Activated T-helper 2 cell treated with anti-CD3 and anti-CD28 coated beads, Interferon-gamma antibody, Interleukin-2, Interleukin-4, amounts not matched to agents 10 μg/mL and 5 μg/mL and 100 μg/mL, durations not matched to agents 14 hours and 24 hours and 36 hours (primary cell): ENCODE results near the gene ARHGEF40. TPM values are rescaled to one million over a fixed set of nuclear protein-coding genes. Genes with fewer than 3 reads are reported as not detected.
A peak's percentile ranks its signal among the peaks of the same experiment; 100 is the strongest.

Source experiments
- DNase-seq: peaks from one replicate; pipeline ENCODE4 v3.0.0; 2021; ENCODE audit warnings: low spot score
- H3K27ac Mint-ChIP-seq: one replicate; pipeline ENCODE4 v1.8.0; 2021; ENCODE audit warnings: mixed read lengths
- H3K27me3 Mint-ChIP-seq: one replicate; pipeline ENCODE4 v1.8.0; 2021; ENCODE audit warnings: low read depth, mixed read lengths
- H3K36me3 Mint-ChIP-seq: one replicate; pipeline ENCODE4 v1.8.0; 2021; ENCODE audit warnings: low read depth, mixed read lengths
- H3K4me1 Mint-ChIP-seq: one replicate; pipeline ENCODE4 v1.8.0; 2021; ENCODE audit warnings: low read depth, mixed read lengths
- H3K4me3 Mint-ChIP-seq: one replicate; pipeline ENCODE4 v1.8.0; 2021; ENCODE audit warnings: low read depth, mild to moderate bottlenecking, moderate library complexity, mixed read lengths
- H3K9me3 Mint-ChIP-seq: one replicate; pipeline ENCODE4 v1.8.0; 2021; ENCODE audit warnings: mixed read lengths
- intact Hi-C: fragments of 100-400 bp; cut with micrococcal nuclease; formaldehyde crosslinking; loops from one replicate; pipeline ENCODE4 v1.15.1; 2023
- total RNA-seq: library from RNA; stranded (reverse); gene quantifications from 2 replicates; pipeline ENCODE4 v1.2.3, GENCODE V29; 2022

The ARHGEF40 gene
- total RNA-seq, 1 donor from 2014 or later = 0.05 TPM

- Mint-ChIP-seq H3K9me3 (no peaks in the 10 kb centered on the region), H3K36me3 (no peaks in the 10 kb centered on the region), H3K27ac (no peak overlapping the region), H3K27me3 (no peaks in the 10 kb centered on the region), H3K4me3 (no peak overlapping the region), H3K4me1 (peaks cover 10% of the 10 kb centered on the region)
- intact Hi-C loops = no loop called here
- no peak for DNase-seq
Measured at GRCh38 chr14:21084396-21084795, 14.3 kb downstream of the ARHGEF40 start.

DNA sequence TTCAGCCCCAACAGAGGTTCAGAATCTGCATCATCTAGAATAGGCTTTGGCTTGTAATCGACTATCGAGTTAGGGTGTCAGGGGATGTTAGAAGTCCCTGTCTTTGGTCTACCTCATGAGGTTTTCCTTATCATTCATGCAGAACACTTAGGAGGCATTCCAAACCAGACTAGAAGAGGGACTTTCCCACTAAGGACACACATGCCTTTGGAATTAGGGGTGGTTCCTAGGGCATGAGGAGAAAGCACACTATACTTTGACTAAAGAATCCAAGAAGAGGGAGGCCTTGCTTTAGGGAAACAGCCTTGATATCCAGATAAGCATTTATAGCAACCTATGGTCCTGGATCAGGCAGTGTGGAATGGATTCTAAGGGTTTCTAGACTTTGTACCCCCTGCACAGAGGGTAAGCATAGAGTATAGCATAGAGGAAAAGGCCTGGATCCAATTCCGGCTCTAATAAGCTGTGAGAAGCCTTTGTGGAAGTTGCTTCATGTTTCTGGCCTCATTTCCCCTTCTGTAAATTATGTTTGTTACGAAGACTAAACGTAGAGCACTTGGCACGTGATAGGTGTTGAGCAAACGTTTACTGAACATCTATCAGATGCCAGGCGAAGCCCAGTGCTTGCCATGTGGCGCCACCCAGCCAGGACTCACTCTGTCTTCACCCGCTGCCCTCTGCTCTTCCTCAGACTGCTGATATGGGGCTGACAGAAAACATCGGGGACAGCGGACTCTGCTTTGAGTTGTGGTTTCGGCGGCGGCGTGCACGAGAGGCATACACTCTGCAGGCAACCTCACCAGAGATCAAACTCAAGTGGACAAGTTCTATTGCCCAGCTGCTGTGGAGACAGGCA lies 15.1 kb downstream of the ARHGEF40 start:
- Mint-ChIP-seq H3K4me1 (peaks cover 10% of the 10 kb centered on the region), H3K4me3 (no peak overlapping the region), H3K9me3 (no peaks in the 10 kb centered on the region), H3K36me3 (no peaks in the 10 kb centered on the region), H3K27ac (no peak overlapping the region), H3K27me3 (no peaks in the 10 kb centered on the region)
- DNase-seq = no peak
- intact Hi-C loops = no loop called here

- no peaks in the 10 kb centered on the region for H3K9me3 Mint-ChIP-seq
- H3K27ac Mint-ChIP-seq = no peak overlapping the region
- intact Hi-C loops = loop anchor here (1.0 kb wide), 1 partner anchor 16 kb away; no protein-coding TSS in a partner anchor
- H3K36me3 Mint-ChIP-seq = peaks cover 5% of the 10 kb centered on the region
- no peak overlapping the region for H3K4me3 Mint-ChIP-seq
- no peaks in the 10 kb centered on the region for H3K27me3 Mint-ChIP-seq
- H3K4me1 Mint-ChIP-seq = peaks cover 10% of the 10 kb centered on the region
- no peak for DNase-seq
Measured at GRCh38 chr14:21086908-21087293, 16.8 kb downstream of the ARHGEF40 start.

DNA sequence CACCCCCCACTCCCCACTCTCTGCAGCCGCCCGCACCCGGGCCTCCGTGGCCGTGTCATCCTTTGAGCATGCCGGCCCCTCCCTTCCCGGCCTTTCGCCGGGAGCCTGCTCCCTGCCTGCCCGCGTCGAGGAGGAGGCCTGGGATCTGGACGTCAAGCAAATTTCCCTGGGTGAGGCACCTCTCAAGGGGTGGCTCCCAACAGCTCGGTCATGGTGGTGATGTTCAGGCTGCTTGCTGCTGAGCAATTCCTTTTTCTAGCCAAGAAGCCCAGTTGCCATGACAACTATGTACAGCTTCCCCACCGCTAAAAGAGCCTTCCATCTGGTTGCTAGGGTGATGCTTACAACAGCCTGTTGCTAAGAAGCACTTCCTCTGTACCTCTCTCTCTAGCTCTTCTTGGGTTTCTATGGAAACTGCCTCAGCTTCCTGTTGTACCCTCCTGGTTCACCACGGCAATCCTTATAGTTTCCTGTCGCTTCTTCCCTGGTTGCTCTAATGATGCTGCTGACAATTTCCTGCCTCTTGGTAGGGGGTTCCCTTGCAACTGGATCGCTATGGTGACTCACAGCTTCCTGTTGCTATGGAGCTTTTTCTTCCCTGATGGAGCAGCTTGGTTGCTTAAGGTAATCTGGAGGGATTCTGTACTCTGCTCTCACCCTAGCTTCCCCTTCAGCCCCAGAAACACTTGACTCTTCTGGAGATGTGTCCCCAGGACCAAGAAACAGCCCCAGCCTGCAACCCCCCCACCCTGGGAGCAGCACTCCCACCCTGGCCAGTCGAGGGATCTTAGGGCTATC lies 17.4 kb downstream of the ARHGEF40 start:
- intact Hi-C loops = loop anchor here (1.0 kb wide), 1 partner anchor 16 kb away; no protein-coding TSS in a partner anchor
- Mint-ChIP-seq H3K4me1 (peaks cover 10% of the 10 kb centered on the region), H3K9me3 (no peaks in the 10 kb centered on the region), H3K27me3 (no peaks in the 10 kb centered on the region), H3K36me3 (peaks cover 7% of the 10 kb centered on the region), H3K27ac (no peak overlapping the region), H3K4me3 (no peak overlapping the region)
- DNase-seq = peak; percentile 71

- peaks cover 5% of the 10 kb centered on the region for H3K27me3 Mint-ChIP-seq
- DNase-seq = no peak
- H3K9me3 Mint-ChIP-seq = no peaks in the 10 kb centered on the region
- intact Hi-C loops = no loop called here
- peak overlapping the region; percentile 40 for H3K27ac Mint-ChIP-seq
- peaks cover 8% of the 10 kb centered on the region for H3K36me3 Mint-ChIP-seq
- peaks cover 13% of the 10 kb centered on the region for H3K4me1 Mint-ChIP-seq
- no peak overlapping the region for H3K4me3 Mint-ChIP-seq
Measured at GRCh38 chr14:21088687-21089086, 18.6 kb downstream of the ARHGEF40 start.

- H3K36me3 Mint-ChIP-seq = peaks cover 8% of the 10 kb centered on the region
- intact Hi-C loops = no loop called here
- peaks cover 13% of the 10 kb centered on the region for H3K4me1 Mint-ChIP-seq
- H3K27me3 Mint-ChIP-seq = peaks cover 5% of the 10 kb centered on the region
- no peak overlapping the region for H3K27ac Mint-ChIP-seq
- DNase-seq = no peak
- H3K4me3 Mint-ChIP-seq = no peak overlapping the region
- no peaks in the 10 kb centered on the region for H3K9me3 Mint-ChIP-seq
Measured at GRCh38 chr14:21089271-21089670, 19.2 kb downstream of the ARHGEF40 start.

DNA sequence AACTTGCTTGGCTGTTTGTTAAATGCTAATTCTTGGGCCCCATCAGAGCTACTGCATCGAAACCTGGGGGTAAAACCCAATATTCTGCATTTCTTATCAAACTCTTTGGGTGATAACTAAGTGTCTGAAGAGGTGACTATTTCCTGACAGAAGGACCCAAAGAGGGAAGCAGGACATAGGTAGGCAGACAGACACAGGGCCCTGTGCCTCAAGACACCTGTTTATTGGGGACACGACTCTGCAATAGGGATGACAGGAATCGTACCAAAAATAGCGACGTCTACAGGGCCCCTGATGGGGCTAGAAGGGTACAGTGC lies 19.7 kb downstream of the ARHGEF40 start:
- peaks cover 13% of the 10 kb centered on the region for H3K4me1 Mint-ChIP-seq
- no peak overlapping the region for H3K4me3 Mint-ChIP-seq
- H3K9me3 Mint-ChIP-seq = no peaks in the 10 kb centered on the region
- peaks cover 8% of the 10 kb centered on the region for H3K36me3 Mint-ChIP-seq
- intact Hi-C loops = no loop called here
- H3K27ac Mint-ChIP-seq = no peak overlapping the region
- no peak for DNase-seq
- peaks cover 5% of the 10 kb centered on the region for H3K27me3 Mint-ChIP-seq

DNA sequence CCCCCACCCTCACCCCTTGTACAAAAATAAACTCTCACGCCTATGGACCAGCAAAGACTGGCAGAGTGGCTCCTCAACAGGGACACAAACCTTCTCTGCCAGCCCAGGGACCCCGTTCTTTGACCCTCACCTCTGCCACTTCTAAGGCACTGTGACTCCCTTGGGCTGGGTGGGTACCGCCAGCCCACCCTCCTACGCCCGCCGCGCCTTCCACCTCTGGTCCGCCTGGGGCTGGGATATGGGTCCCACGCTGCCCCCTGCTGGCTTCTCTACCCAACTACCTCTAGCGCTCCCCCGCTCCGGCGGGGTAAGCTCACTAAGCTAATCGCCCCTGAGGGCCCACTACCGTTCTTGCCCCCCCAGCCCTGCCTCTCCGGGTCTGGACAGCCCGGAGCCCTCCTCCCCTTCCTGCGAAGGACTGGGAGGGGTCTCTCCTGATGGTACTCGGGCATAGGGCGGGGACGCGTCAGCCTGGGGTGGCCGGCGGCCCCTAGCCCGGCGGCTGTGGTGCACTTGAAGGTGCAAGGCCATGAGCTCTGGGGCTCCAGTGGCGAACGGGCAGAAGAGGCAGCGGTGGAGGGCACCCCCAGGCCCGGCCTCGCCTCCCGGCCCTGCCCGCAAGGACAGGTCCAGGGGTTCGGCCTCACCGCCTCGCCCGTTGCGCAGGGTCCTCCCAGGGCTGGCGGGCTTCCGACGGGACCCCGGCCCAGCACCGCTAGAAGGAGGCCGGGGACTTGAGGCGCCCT lies 20.3 kb downstream of the ARHGEF40 start:
- no peak for DNase-seq
- Mint-ChIP-seq H3K36me3 (peaks cover 8% of the 10 kb centered on the region), H3K27me3 (peaks cover 6% of the 10 kb centered on the region), H3K4me3 (no peak overlapping the region), H3K27ac (no peak overlapping the region), H3K4me1 (peaks cover 13% of the 10 kb centered on the region), H3K9me3 (no peaks in the 10 kb centered on the region)
- intact Hi-C loops = no loop called here

DNA sequence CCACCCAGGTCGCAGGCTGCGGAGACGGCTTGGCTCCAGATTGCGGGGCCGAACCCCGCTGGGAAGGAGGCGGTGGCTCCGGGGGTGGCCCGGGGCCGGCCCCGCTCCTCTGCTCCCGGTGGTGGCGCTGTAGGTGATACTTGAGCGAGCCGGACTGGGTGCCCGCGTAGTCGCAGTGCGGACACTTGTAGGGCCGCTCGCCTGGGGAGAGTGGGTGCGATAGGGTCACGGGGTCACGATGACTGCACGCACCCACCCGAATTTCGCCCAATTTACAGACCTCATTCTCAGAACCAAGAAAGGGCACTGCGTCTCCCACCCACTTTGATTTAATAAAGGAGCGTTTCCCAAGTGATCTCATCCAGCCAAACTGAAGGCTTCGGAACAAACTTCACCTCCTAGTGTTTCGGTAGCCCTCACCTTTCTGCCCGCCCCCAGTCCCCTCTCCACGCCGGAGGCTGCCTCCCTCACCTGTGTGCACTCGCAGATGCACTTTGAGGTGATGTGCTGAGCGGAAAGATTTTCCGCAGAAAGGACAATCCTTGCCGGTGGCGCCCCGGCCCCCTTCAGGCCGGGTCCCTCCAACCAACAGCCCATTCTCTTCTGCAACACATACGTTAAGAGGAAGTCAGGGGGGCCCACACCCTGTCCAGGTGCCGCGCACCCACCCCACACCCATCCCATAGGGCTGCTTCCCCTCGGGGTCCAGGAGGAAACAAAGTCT lies 21.0 kb downstream of the ARHGEF40 start:
- intact Hi-C loops = no loop called here
- DNase-seq = no peak
- Mint-ChIP-seq H3K27me3 (peaks cover 8% of the 10 kb centered on the region), H3K27ac (no peak overlapping the region), H3K4me3 (no peak overlapping the region), H3K4me1 (peaks cover 13% of the 10 kb centered on the region), H3K36me3 (peaks cover 8% of the 10 kb centered on the region), H3K9me3 (no peaks in the 10 kb centered on the region)

DNA sequence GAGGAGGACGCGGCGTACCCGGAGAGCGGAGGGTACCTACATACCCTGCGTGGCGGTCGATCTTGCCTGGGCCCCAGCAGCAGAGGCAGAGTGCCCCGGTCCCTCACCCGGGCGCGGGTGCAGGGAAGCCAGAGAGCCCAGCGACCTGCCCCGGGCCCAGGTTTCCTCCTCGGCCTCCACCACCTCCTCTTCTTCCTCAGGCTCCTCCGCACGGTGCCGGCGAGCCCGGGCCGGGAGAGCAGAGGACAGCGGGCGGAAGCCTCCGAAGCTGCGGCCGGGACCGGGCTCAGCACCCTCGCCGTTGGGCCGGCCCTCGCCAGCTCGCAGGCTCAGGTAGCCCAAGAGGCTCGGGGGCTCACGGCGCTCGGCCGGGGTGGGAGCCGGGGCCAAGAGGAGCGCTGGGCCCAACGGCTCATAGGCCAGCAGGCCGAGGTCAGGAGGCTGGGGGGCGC lies 21.7 kb downstream of the ARHGEF40 start:
- no peaks in the 10 kb centered on the region for H3K9me3 Mint-ChIP-seq
- DNase-seq = no peak
- no peak overlapping the region for H3K4me3 Mint-ChIP-seq
- peaks cover 8% of the 10 kb centered on the region for H3K36me3 Mint-ChIP-seq
- H3K27me3 Mint-ChIP-seq = peaks cover 8% of the 10 kb centered on the region
- intact Hi-C loops = loop anchor here (1.0 kb wide), 3 partner anchors 12 to 78 kb away; no protein-coding TSS in a partner anchor
- H3K4me1 Mint-ChIP-seq = peaks cover 9% of the 10 kb centered on the region
- no peak overlapping the region for H3K27ac Mint-ChIP-seq

DNA sequence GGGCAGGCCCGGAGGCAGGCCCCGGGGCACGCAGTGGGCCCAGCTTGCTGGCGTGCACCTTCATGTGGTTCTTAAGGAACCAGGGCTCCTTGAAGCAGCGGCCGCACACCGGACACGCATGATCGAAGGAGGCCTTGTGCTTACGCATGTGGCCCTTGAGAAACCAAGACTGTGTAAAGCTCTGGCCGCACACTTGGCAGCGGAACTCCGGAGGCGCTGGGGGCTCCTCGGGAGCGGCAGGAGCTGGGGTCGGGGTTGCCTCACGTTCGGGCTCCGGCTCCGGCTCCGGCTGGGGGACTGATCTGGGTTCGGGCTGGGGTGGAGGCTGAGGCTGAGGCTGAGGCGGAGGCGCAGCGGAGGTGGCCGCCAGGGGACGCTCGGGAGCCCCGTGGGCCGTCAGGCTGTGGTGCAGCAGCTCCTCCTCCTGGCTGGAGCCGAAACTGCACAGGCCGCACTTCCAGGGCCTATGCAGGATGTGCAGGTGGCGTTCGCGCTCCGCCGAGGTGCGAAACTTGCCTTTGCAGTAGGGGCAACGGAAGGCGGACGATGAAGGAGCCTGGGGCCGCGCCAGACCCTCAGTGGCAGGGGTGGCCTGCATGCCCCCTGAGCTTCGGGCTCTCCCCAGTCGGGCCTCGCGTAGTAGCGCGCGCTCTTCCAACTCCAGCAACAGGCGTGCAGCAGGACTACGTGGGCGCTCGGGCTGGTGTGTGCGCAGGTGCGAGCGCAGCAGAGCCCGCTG lies 22.3 kb downstream of the ARHGEF40 start:
- Mint-ChIP-seq H3K4me1 (peaks cover 11% of the 10 kb centered on the region), H3K27ac (no peak overlapping the region), H3K4me3 (no peak overlapping the region), H3K9me3 (no peaks in the 10 kb centered on the region), H3K36me3 (peaks cover 8% of the 10 kb centered on the region), H3K27me3 (peaks cover 11% of the 10 kb centered on the region)
- DNase-seq = peak; percentile 83
- intact Hi-C loops = loop anchor here (1.0 kb wide), 3 partner anchors 12 to 78 kb away; no protein-coding TSS in a partner anchor
